UCSD-AML1 (cell line): ENCODE measurements around the gene BIVM.
"Not testable (repeated sequence)": the region's sequence is repeated elsewhere in the genome, so short reads cannot be mapped to it uniquely, and the experiment has no call there.

ENCODE experiments used
- DNase-seq: peaks from one replicate; lab custom pipeline; 2025; ENCODE audit not compliant: unreplicated experiment; lab: John Stamatoyannopoulos, UW

Gene BIVM, protein sequence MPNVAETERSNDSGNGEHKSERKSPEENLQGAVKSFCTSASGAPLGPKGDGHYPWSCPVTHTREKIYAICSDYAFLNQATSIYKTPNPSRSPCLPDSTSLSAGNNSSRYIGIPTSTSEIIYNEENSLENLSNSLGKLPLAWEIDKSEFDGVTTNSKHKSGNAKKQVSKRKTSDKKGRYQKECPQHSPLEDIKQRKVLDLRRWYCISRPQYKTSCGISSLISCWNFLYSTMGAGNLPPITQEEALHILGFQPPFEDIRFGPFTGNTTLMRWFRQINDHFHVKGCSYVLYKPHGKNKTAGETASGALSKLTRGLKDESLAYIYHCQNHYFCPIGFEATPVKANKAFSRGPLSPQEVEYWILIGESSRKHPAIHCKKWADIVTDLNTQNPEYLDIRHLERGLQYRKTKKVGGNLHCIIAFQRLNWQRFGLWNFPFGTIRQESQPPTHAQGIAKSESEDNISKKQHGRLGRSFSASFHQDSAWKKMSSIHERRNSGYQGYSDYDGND

GRCh38 chr13:102798581-102799425 is at the start of gene BIVM, which contains the start of gene POGLUT2:
BIVM (plus strand) TSS chr13:102799119; CDS start chr13:102807268, 8,149 bp downstream.
POGLUT2 (minus strand) TSS chr13:102798976; CDS start chr13:102798670, 306 bp downstream.
- peak; percentile 90 for DNase-seq

- DNase-seq = no peak
These were observed 47.0 kb upstream of the BIVM start for GRCh38 chr13:102751886-102752285.

- no peak for DNase-seq
These were observed 41.9 kb upstream of the BIVM start for GRCh38 chr13:102757006-102757405.

DNA sequence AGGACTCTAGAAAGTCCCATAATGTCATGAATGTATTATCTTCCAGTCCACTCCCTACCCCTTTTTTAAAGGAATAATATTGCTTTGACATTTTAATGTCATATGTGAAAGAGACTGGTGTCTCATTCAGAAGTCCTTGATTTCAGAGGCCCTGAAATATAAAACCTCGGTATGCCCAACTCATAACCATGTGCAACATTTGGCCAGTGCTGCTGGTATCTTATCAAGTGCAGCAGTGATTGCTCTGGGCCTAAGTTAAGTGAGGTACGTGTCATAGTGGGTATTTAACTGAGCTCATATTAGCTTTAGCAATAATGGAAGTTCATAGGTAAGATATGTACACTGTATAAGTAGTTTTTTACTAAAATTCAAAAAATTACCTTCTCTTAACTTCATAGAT is 40.1 kb upstream of the BIVM start:
- no peak for DNase-seq

DNA sequence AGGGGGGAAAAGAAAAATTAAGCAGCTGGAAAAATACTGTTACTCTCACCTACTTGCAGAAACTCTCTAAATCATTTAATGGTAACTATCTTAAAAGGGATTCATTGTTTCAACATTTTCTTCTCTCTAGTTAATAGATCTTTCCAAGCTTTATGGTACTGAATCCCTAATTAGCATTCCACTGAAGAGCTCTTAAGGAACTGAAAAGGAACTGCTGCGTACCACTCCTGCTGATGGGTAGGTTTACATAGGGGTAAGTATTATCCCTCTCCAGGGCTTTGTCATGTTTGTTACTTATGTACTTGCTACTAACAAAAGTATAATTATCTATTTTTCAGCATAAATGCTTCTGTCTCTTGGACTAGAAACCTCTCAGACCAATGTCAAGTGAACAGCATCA is 37.8 kb upstream of the BIVM start:
- DNase-seq = no peak

- DNase-seq = no peak
These were observed 35.2 kb upstream of the BIVM start for GRCh38 chr13:102763741-102764140.

GRCh38 chr13:102768909-102769308 is 30.0 kb upstream of the BIVM start:
- no peak for DNase-seq

DNA sequence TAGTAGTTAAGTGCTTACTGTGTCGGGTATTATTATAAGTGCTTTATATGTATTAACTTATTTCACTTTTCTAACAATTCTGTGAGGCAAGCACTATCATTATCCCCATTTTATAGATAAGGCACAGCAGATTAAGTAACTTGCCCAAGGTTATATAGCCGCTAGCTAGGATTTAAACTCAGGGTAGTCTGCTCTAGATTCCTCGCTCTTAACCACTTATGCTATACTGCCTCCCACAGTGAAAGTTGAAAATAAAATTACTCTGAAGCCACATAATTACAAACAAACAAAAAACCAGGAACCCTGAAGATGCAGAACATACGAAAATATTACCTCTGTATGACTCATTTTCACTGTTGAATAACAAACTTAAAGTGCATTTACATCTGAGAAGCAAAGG is 29.2 kb upstream of the BIVM start:
- no peak for DNase-seq

DNA sequence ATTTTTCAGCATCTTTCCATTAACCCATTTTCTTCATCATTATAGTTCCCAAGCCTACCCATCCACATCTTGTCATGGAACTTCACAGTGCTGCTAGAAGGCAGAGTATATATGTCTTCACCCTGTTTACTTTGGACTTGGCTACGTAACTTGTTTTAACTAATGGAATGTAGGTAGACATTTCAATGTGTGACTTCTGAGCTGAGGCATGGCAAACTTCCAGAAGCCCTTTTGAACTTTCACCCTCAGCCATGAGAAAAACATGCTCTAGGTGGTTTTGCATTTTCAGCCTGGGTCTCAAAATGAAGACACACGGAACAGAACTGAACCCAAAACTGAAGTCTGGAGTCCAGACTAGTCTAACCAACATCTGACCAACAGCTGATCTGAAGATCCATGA is 28.5 kb upstream of the BIVM start:
- no peak for DNase-seq

- DNase-seq = peak; percentile 12
These were observed 27.4 kb upstream of the BIVM start for GRCh38 chr13:102771298-102772041.

- peak; percentile 26 for DNase-seq
These were observed 26.9 kb upstream of the BIVM start for GRCh38 chr13:102772042-102772425.

DNA sequence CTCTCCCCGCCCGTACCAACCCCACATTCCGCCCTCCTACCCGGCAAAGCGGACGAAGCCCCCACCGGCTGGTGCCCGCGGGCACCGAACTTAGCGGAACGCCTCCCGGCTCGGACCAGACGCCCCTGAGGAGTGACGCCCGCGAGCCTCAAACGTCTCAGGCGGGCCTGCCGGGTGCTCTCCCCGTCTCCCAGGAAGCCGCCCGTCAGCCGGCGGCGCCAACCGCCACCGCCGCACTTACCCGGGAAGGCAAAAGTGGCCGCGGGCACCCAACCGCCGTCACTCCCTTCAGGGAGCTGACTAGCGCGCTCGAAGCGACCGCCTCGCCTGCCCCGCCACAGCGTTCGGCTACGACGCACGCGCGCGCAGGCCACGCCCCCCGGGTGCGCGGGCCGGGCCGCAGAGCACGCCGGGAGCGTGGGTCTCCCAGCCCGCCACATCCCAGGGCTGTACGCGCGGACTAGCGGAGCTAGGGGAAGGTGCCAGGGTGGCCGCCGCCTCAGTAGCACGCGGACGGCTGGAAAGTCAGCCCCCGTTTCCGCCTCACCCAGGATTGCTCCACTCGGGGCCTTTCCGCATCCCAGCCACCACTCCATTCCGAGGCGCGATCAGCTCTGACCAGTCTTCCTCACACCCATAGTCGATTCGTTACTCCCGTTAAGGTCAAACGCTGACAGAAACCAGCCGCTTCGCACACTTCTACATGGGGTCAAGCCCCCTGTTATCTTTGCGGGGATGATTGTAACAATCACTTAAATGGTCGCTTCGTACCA is 25.3 kb upstream of the BIVM start, which contains the start of gene TEX30:
Gene TEX30 (minus strand): TSS at position 346 of the 773 bp plus-strand sequence. CDS start 3,760 bp downstream, outside the sequence.
- DNase-seq = peak; percentile 93

DNA sequence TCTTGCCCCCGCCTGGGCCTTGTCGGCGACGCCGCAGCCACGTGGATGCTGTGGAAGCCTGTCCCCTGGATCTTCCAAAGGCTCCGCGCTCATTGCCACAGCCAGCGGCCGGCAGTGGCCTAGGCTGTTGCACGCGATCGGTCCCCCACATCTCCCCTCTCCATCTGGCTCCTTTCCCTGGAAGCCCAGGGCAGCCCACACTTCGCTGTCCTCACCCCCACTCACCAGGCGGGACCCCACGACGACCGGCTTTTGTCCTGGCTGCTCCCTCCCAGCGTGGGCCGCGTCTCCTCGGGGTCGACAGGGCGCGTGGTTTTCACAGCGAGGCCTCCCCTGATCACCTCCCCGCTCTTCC is 24.7 kb upstream of the BIVM start:
- DNase-seq = peak; percentile 49

DNA sequence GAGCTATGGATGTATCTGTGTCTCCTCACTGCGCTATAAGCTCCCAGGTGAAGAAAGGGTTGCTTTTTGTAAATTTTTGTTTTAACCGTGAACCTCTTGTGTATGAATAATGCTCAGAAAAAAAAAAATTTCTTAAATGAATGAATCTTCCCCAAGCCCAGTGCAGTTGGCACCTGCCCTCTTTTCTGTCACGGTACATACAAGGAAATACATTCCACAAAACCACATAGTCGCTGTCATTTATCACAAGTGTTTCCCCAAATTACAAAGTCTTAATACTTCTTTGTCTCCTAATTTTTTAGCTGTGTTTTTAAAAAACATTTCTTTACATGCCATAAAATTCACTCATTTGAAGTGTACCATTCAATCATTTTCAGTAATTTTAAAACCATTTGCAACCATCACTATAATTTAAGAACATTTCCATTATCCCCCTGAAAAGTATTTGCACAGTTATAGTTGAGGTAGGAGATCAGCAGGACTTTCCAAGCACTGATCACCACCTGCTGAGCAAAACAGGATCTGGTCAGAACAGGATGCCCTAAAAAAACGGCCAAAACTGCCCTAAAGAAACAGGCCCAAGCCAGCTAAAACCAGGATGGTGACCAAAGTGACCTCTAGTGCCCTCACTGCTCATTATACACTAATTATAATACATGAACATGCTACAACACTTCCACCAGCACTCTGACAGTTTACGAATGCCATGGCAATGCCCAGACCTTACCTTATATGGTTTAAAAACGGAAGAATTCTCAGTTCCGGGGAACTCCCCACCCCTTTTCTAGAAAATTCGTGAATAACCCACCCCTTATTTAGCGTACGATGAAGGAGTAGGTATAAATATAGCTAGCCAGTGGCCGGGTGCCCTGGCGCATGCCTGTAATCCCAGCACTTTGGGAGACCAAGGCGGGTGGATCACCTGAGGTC is 24.1 kb upstream of the BIVM start:
- DNase-seq = peak; percentile 36

DNA sequence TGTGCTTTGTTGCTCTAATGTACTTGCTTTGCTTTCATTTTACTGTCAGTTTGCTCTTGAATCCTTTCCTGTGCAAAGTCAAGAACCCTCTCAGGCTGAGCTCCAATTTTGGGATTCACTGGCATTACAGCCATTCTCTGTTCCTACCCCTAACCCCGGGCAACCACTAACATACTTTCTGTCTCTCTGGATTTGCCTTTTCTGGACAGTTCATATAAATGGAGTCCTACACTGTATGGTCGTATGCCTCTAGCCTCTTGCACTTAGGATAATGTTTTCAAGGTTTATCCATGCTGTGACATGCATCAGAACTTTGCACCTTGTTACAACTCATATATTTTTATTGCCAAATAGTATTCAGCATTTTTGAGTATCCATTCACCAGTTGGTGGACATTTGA is 22.6 kb upstream of the BIVM start:
- no peak for DNase-seq

DNA sequence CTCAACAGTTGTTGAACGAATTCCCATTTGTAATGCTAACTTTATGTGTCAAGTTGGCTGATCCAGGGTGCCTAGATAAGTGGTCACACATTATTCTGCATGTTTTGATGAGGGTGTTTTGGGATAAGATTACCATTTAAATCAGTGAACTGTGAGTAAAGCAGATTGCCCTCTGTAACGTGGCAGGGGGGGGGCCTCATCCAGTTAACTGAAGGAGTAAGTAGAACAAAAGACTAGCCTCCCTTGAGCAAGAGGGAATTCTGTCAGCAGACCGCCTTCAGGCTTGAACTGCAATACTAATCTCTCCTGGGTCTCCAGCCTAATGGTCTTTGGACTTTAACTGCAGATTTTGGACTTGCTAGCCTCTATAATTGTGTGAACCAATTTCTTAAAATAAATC is 21.2 kb upstream of the BIVM start:
- no peak for DNase-seq

DNA sequence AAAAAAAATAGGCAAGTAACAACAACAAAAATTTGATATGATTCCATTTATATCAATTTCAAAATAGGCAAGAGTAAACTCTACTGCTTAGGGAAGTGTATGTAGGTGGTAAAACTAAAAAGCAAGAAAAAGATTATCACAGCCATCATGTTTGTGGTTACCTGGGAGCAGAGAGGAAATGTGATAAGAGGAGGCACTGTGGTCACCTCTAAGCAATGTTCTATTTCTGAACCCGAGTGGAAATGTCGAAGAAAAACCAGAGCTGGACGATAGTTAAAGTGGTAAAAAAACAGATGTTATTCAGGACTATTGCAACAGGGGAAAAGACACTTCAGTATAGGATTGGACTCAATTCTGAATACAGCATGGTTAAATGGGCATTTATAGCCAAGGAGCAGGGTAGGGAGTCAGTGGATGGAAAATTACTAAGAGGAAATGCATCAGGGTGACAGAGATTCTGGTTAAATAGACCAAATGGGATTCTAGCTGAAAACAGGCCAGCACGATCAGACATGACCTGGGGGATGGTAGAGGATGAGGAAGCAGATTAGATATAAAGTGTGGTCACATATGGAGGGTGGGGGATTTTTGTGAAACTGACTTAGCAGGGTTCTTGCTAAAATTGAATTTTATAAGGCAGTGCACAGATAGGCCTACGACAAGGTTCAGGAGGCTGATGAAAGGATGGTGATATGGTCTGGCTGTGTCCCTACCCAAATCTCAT is 19.3 kb upstream of the BIVM start:
- peak; percentile 36 for DNase-seq

DNA sequence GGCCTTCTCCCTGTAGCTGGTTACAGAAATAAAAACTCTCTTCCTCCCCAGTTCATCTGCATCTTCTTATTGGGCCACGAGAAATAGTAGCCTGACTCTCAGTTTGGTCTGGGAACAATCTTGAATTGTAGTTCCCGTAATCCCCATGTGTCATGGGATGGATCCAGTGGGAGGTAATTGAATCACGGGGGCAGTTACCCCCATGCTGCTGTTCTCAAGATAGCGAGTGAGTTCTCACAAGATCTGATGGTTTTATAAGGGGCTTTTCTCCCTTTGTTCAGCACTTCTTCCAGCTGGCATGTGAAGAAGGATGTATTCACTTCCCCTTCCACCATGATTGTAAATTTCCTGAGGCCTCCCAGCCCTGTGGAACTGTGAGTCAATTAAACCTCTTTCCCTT is 18.3 kb upstream of the BIVM start:
- DNase-seq = not testable (repeated sequence)

DNA sequence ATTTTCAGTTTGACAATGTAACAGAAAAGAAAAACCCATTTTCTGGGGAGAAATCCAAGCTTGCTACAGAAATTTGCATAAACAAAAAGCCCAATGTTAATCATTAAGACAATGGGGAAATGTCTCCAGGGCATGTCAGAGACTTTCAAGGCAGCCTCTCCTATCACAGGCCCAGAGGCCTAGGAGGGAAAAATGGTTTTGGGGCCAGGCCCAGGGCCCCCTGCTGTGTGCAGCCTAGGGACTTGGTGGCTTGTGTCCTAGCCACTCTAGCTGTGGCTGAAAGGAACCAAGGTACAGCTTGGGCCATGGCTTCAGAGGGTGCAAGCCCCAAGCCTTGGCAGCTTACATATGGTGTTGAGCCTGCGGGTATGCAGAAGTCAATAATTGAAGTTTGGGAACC is 17.3 kb upstream of the BIVM start:
- no peak for DNase-seq
